Motor neuron (in vitro differentiated cells): ENCODE data around the gene METTL14. TPM values are rescaled to one million over a fixed set of nuclear protein-coding genes. Genes with fewer than 3 reads are reported as not detected.

Experiments
- ATAC-seq, 8 experiments: fragments of 200-7000 bp; cut with Tn5 transposase; replicated peaks in 6 of 8; 2 replicates each; pipeline ENCODE4 v1.8.0; 2021; ENCODE audit warnings: mild to moderate bottlenecking in 8 of 8, moderate library complexity in 8 of 8
- H3K27ac ChIP-seq, 2 donors: fragments of 250-450 bp; sonication (Bioruptor Pico); 2 replicates each; pipeline ENCODE4 v1.9.0; 2021; ENCODE audit warnings: antibody characterized with exemption in 2 of 2, mild to moderate bottlenecking in 2 of 2, moderate library complexity in 1 of 2
- H3K4me1 ChIP-seq, 2 donors: fragments of 250-450 bp; sonication (Bioruptor Pico); replicated peaks in 1 of 2; 2 replicates each; pipeline ENCODE4 v1.6.1; 2021; ENCODE audit warnings: antibody characterized with exemption in 2 of 2, mild to moderate bottlenecking in 2 of 2, moderate library complexity in 1 of 2
- H3K4me3 ChIP-seq, 5 donors: fragments of 250-450 bp; sonication (Bioruptor Pico); 2 replicates each; pipeline ENCODE4 v1.9.0; 2021; ENCODE audit warnings: antibody characterized with exemption in 5 of 5, mild to moderate bottlenecking in 5 of 5, moderate library complexity in 4 of 5
- WGBS, 10 experiments: fragments of 450-650 bp; shearing (Covaris generic); methylation state at CpG; one replicate each; pipeline ENCODE4 v1.0.0; 2022; 5-methylcytosine and 5-hydroxymethylcytosine counted together
- in situ Hi-C, 9 experiments: fragments of 400-800 bp; cut with MboI; loops; one replicate each; pipeline ENCODE4 v1.15.0; 2021; ENCODE audit warnings: low sequenced_read_pairs in 9 of 9, low pct_unique_long_range_greater_than_20kb in 2 of 9; ENCODE audit not compliant: unreplicated experiment in 9 of 9
- total RNA-seq, 8 experiments: library from RNA; unstranded; fragments of 300-600 nt; gene quantifications; 2 replicates each; pipeline versions ENCODE4 v1.2.3 to v1.2.4, GENCODE V29; 2022

Gene METTL14
- total RNA-seq, 8 experiments from 2014 or later: 15.3 to 44.1 (median 25.1) TPM

DNA sequence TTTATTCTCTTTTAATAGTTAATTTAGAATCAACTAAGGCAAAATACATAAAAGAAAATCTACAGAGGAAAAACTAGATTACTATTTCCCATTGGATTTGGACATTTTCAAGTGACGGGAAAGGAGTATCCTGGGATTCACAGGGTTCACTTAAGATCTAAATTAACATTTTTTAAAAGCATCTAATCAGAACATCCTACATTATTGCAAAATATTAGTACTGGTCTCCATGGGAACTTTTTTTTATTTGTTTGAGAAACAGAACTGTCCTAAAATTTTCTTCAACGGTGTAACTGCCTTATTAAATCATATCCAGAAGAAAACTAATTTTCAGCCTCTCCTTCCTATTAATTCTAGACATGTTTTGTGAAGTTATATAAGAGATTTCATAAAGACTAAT is 69.7 kb downstream of the METTL14 start:
- H3K27ac ChIP-seq: no peak overlapping the region
- in situ Hi-C loops: loop anchor here in 2 of 9 experiments (25.0 kb wide), 2 partner anchors 132 to 207 kb away; partner anchors contain the start of gene SYNPO2 (in 1 of the 2)
- H3K4me1 ChIP-seq: no peaks in the 10 kb centered on the region
- H3K4me3 ChIP-seq: no peak overlapping the region
- 38 to 100% (median 91%) methylated on average over 1 to 2 of the region's 2 CpGs for WGBS, 10 experiments
- no peak for ATAC-seq

DNA sequence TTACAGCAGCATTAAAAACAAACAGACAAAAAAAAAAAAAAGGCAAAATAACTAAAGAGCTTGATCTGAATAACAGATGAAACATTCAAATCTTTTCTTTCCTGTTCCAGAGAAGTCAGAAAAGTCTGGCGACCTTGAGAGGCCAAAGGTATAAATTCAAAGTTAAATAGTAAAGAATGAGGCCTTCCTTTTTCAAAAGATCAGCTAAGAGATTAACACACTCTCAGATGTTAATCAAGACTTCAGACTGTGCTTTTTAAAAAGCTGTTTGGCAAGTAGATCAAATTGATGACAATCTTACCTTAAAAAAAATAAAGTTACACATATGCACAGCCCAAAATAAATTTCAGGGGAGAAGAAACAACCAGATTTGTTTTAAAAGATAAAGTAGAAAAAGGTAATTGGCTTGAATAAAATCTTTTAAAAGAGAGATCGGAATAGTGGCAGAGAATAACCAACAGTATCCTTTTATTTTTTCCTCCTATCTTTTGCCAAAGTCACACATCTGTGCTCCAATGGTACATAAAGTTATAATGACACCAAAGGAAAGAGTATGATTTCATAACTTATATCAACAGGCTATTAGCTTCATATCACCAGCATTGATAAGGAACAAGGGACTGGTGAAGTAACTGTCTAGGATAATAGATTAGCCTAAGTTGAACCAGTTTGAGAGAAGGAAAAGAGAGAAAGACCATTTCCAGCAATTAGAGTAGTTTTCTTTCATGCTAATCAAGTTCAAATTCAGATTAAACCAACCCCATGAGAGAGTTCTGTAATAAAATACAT is 70.4 kb downstream of the METTL14 start:
- no peak for ATAC-seq
- Histone ChIP-seq H3K27ac (no peak overlapping the region), H3K4me1 (no peaks in the 10 kb centered on the region), H3K4me3 (no peak overlapping the region)
- in situ Hi-C loops: loop anchor here in 2 of 9 experiments (25.0 kb wide), 2 partner anchors 132 to 207 kb away; partner anchors contain the start of gene SYNPO2 (in 1 of the 2)
- 54 to 100% (median 80%) methylated on average over 1 to 2 of the region's 2 CpGs for WGBS, 10 experiments

DNA sequence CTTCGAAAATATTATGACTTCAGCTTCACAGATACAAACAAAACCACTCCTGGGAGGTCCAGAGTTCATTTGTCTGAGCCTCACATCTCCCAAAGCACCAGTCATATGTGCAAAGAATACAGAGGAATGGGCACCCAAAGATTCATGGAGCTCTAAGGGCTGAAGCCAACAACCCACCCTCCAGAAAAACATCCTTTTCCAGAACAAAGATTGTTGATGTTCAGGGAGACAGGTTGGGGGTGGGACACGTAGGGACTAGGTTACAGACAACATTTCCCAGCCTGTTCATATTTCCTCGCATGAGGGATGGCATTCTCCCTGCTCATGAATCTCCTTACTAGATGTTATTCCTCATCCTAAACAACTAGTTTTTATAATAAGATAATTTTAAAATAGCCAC is 71.2 kb downstream of the METTL14 start:
- no peak overlapping the region for H3K27ac ChIP-seq
- H3K4me3 ChIP-seq: no peak overlapping the region
- in situ Hi-C loops: loop anchor here in 2 of 9 experiments (25.0 kb wide), 2 partner anchors 131 to 206 kb away; partner anchors contain the start of gene SYNPO2 (in 1 of the 2)
- no peak for ATAC-seq
- 71 to 94% (median 92%) methylated on average over 2 to 3 of the region's 3 CpGs; no CpG with 5 or more reads in 4 of the 10 experiments for WGBS, 10 experiments
- H3K4me1 ChIP-seq: no peaks in the 10 kb centered on the region

DNA sequence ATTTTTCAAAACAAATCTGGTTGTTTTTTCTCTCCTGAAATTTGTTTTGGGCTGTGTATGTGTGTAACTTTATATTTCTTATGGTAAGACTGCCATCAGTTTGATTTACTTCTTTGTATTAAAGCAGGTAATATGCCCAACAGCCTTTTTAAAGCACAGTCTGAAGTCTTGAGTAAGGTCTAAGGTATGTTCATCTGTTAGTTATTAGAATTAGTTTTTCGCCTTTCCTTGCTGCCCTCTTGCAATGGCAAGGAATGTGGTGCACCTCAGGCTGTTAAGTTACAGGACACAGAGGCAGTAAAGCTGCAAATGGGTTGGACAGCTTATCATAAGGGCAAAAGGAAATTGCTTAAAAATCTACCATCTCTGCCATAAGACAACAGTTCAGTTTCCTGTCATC is 71.8 kb downstream of the METTL14 start:
- in situ Hi-C loops: loop anchor here in 2 of 9 experiments (25.0 kb wide), 2 partner anchors 130 to 205 kb away; partner anchors contain the start of gene SYNPO2 (in 1 of the 2)
- Histone ChIP-seq H3K4me3 (no peak overlapping the region), H3K27ac (no peak overlapping the region), H3K4me1 (no peaks in the 10 kb centered on the region)
- ATAC-seq: no peak
- 85 to 100% (median 100%) methylated on average over 1 of the region's 1 CpG; no CpG with 5 or more reads in 4 of the 10 experiments for WGBS, 10 experiments

DNA sequence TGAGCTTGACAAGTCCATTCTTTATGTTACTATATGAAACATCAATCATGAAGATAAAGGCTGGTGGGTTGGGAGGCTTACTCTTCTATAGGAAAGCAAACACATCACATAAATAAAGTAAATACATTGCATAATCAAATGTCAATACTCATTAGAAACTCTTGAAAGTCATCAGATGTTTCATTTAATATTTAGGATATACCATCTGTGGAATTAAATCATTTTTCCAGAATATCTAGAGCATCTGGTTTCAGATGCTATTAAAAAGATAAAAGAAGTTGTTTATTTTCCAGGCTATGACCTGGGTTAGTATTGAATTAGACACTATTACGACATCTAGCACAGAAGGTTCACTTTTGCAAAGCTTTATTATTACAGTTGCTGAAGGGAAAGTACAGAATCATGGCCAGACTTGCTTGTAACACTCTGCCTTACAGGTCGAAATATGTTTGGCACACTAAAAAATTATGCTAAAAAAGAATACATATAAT is 72.6 kb downstream of the METTL14 start:
- WGBS, 10 experiments: 36 to 100% (median 60%) methylated on average over 1 to 2 of the region's 2 CpGs; no CpG with 5 or more reads in 1 of the 10 experiments
- peak in 1 of 8 experiments; percentile 20 for ATAC-seq
- in situ Hi-C loops: loop anchor here in 2 of 9 experiments (25.0 kb wide), 2 partner anchors 129 to 204 kb away; partner anchors contain the start of gene SYNPO2 (in 1 of the 2)
- Histone ChIP-seq H3K4me3 (no peak overlapping the region), H3K4me1 (no peaks in the 10 kb centered on the region), H3K27ac (no peak overlapping the region)

DNA sequence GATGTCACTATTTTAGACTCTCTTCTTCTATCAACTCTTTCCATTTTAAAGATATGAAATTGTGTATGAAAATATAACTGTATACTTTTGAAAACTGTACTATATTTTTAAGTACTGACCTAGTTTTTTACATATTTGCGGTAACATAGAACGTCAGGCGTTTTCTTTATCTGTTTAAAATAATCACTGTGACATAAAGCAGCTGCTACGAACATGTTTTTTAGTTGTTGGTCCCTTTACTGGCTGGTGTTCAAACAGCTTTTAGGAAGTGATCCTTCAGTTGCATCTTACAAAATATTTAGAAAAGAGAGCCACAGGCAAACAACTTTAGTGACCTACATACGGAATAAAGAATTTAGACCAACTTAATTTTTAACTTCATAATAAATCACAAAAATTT is 73.1 kb downstream of the METTL14 start:
- no peak for ATAC-seq
- 35 to 100% (median 91%) methylated on average over 4 to 5 of the region's 5 CpGs for WGBS, 10 experiments
- in situ Hi-C loops: loop anchor here in 2 of 9 experiments (25.0 kb wide), 2 partner anchors 129 to 204 kb away; partner anchors contain the start of gene SYNPO2 (in 1 of the 2)
- Histone ChIP-seq H3K27ac (no peak overlapping the region), H3K4me1 (no peaks in the 10 kb centered on the region), H3K4me3 (no peak overlapping the region)

DNA sequence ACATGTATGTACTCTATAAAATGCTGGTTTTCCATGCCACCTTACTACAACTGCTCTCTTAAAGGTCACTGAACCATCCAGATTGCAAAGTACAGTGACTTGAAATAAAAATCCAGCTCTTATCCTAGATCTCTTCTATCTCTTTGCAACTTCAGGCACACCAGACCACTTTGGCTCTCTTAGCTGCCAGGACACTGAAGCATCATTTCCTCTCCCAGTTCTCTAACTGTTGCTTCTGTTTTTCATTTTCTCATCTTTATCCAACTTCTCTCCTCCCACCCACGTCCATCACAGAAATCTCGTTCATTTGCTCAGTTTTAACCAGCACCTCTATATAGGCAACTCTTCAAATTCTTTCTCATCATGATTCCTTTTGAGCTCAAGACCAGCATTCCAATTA is 74.3 kb downstream of the METTL14 start:
- Histone ChIP-seq H3K4me1 (no peaks in the 10 kb centered on the region), H3K27ac (no peak overlapping the region), H3K4me3 (no peak overlapping the region)
- in situ Hi-C loops: loop anchor here in 2 of 9 experiments (25.0 kb wide), 2 partner anchors 128 to 203 kb away; partner anchors contain the start of gene SYNPO2 (in 1 of the 2)
- 21 to 100% (median 93%) methylated on average over 2 of the region's 2 CpGs; no CpG with 5 or more reads in 2 of the 10 experiments for WGBS, 10 experiments
- ATAC-seq: no peak

DNA sequence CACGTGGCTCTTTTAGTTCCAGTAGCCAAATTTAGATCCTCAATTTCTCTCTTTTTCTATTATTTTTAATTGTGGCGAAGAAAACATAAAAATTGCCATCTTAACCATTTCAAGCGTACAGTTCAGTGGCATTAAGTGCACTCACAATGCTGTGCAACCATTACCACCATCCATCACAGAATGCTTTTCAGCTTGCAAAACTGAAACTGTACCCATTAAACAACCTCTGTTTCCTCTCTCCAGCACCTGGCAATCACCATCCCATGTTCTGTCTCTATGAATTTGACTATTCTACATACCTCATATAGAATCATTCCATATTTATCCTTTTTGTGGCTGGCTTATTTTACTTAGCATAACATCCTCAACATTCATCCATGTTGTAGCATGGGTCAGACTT is 74.9 kb downstream of the METTL14 start:
- in situ Hi-C loops: loop anchor here in 3 of 9 experiments (10.0 to 25.0 kb wide), 3 partner anchors 127 to 215 kb away; partner anchors contain the start of gene SYNPO2 (in 1 of the 3)
- Histone ChIP-seq H3K27ac (no peak overlapping the region), H3K4me1 (no peaks in the 10 kb centered on the region), H3K4me3 (no peak overlapping the region)
- WGBS, 10 experiments: 67 to 100% (median 85%) methylated on average over 2 to 3 of the region's 3 CpGs; no CpG with 5 or more reads in 2 of the 10 experiments
- ATAC-seq: no peak

DNA sequence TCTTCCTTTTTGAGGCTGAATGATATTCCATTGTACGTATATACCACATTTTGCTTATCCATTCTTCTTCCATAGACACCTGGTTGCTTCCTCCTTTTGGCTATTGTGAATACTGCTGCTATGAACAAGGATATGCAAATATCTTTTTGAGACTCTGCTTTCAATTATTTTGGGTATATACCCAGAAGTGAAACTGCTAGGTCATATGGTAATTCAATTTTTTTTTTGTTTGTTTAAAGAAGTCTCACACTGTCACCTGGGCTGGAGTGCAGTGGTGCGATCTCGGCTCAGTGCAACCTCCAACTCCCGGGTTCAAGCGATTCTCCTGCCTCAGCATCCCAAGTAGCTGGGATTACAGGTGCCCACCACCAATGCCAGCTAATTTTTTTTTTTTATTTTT is 75.3 kb downstream of the METTL14 start:
- no peak overlapping the region for H3K4me3 ChIP-seq
- 92 to 100% (median 97%) methylated on average over 2 to 5 of the region's 5 CpGs; no CpG with 5 or more reads in 2 of the 10 experiments for WGBS, 10 experiments
- no peak for ATAC-seq
- H3K4me1 ChIP-seq: no peaks in the 10 kb centered on the region
- in situ Hi-C loops: loop anchor here in 3 of 9 experiments (10.0 to 25.0 kb wide), 3 partner anchors 127 to 214 kb away; partner anchors contain the start of gene SYNPO2 (in 1 of the 3)
- no peak overlapping the region for H3K27ac ChIP-seq

DNA sequence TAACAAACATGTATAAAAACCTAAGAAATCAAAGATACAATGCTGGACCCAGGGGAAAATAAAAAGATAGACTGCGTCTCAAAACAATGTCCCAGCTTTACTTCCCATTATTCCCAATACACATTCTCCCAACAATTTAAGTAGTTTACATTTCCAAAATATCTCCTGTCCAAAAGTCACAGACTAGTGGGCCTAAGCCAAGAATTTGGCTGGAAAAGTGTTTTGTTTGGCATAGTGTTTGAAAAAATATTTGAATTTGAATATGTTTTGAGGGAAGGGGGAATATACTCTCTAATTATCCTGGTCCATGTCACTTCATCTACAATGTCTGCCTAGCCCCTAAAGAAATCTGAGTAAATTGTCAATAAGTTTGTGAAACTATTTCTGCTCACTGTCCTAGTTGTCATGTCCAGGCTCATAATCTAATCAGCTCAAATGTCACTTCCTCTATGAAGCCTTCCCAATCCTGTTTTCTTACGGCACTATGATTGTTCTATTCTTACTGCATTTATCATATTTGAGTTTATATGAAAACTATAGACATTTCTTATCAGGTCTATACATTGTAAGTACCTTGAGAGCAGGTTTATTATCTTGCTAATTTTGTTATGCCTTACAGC is 76.3 kb downstream of the METTL14 start:
- WGBS, 10 experiments: 69 to 100% (median 98%) methylated on average over 1 to 2 of the region's 2 CpGs
- ATAC-seq: no peak
- H3K4me3 ChIP-seq: no peak overlapping the region
- H3K4me1 ChIP-seq: no peaks in the 10 kb centered on the region
- H3K27ac ChIP-seq: no peak overlapping the region
- in situ Hi-C loops: loop anchor here in 3 of 9 experiments (10.0 to 25.0 kb wide), 3 partner anchors 126 to 213 kb away; partner anchors contain the start of gene SYNPO2 (in 1 of the 3)

DNA sequence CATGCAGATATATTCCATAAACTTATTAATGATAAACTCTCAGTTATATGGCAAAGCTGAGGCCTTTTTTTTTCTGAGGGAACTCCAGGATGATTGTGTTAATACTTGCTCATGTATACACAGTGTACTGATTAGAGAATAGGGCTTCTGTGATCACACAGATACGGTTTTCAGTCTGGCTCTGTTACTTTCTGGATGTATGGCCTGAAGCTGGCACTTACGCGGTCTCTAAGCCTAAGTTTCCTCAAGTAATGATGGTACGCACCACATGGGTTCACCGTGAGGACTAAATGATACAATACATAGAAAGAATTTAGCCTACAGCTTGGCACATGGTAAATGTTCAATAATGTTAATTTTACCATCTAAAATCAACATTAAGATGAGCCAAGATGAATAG is 77.0 kb downstream of the METTL14 start:
- Histone ChIP-seq H3K4me1 (no peaks in the 10 kb centered on the region), H3K4me3 (no peak overlapping the region), H3K27ac (no peak overlapping the region)
- in situ Hi-C loops: loop anchor here in 3 of 9 experiments (10.0 to 25.0 kb wide), 3 partner anchors 125 to 213 kb away; partner anchors contain the start of gene SYNPO2 (in 1 of the 3)
- peak in 1 of 8 experiments; percentile 23 for ATAC-seq
- WGBS, 10 experiments: 27 to 100% (median 93%) methylated on average over 1 to 5 of the region's 5 CpGs; no CpG with 5 or more reads in 2 of the 10 experiments

DNA sequence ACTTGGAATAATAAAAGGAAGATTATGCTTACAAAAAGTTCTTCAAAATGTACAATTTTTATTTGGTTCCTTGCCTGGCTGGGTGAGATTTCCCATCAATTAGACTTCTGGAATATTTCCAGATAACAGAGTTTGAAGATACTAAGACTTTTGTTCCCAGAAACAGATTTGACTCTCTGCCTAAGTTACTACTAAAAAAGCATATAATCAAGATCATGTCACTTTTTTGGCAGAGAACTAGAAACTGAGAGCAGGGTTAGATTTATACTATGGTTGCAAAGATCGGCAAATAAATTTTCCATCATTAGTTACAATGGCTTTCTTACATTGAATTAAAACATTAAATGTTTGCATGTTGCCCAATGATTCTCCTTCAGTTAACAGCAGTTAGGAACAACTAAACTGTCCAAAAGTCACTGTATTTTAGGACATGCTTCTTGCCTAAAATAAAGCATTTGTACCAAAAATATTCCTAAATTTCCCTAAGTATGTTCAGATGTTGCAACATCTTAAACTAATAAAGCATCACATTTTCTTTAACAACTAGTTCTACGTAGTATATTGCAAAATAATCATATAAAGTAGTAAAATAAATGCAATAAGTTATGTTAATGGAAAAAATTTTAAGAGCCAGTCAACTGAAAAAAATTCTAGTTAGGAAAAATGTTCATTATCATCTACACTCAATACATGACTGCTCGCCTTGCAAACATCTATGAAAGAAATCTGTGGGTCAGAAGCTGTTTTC is 77.7 kb downstream of the METTL14 start:
- no peaks in the 10 kb centered on the region for H3K4me1 ChIP-seq
- 7 to 100% (median 91%) methylated on average over 1 to 3 of the region's 3 CpGs for WGBS, 10 experiments
- no peak overlapping the region for H3K4me3 ChIP-seq
- in situ Hi-C loops: loop anchor here in 3 of 9 experiments (10.0 to 25.0 kb wide), 3 partner anchors 124 to 212 kb away; partner anchors contain the start of gene SYNPO2 (in 1 of the 3)
- no peak overlapping the region for H3K27ac ChIP-seq
- peak in 1 of 8 experiments; percentile 22 for ATAC-seq
